Measurements from ENCODE around the gene TSPAN4.
A peak's percentile ranks its signal among the peaks of the same experiment; 100 is the strongest.

TSPAN4 gene

DNA sequence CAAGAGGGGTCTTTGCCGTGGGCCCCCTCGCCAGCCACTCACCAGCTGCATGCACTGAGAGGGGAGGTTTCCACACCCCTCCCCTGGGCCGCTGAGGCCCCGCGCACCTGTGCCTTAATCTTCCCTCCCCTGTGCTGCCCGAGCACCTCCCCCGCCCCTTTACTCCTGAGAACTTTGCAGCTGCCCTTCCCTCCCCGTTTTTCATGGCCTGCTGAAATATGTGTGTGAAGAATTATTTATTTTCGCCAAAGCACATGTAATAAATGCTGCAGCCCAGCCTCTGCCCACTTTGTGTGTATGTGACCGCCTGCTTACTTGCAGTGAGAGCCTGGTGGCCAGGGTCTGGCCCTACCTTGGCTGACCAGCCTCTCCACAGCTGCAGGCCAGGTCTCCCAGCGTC, 17.7 kb upstream of the TSPAN4 start:
- no peak for DNase-seq

DNA sequence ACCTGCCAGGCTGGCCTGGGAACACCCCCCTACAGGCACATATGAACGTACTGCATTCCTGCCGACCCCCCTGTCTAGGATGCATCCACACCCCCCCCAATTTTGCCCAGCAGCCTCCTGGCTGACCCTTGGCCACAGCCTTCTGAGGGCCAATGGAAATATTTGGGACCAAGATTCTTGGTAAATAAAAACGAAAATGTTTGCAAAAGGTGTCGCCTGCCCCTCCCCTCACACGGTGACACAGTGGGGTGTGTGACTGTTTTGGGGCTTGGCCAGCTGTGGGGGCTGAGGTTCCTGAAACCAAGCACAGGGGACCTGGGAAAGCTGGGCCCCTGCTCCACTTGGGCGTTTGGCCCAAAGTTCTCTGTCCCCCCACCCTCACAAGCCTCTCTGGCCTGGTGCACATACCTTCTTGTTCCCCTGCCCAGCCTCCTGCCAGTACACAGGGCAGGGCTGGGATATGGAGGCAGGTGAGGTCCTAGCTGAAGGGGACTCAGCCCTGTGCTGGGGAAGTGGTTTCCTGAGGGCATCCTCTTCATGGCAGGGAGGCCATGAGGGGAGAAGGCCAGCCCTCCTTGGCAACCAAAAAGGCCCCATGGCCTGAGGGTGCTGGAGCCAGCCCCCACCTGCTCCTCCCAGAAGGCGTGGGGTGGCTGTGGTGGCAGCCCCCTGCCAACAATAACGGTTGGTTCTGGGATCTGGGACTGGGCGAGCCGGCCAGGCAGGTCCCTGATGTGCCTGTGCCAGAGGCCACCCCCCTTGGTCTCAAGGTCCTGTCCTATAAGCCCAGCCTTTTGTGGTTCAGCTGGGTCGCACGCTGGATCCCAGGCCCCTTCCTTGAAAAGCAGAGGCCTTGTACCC, 17.1 kb upstream of the TSPAN4 start:
- no peak for DNase-seq

DNA sequence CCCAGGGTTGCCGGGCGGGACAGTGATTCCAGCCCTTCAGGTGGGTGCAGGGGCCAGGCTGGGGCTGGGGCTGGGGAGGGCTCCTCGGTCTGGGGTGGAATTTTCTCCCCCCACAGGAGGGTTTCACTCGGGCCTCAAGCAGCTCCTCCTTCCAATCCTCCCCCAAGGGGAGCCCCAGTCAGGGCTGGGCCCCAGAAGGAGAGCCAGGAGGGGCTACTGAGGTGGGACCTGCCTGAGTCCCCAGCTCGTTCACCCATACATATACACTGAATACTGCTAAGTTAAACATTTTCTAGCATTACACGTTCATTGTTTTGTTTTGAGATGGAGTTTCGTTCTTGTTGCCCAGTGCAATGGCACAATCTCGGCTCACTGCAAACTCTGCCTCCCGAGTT, 16.4 kb upstream of the TSPAN4 start:
- DNase-seq, result no peak

DNA sequence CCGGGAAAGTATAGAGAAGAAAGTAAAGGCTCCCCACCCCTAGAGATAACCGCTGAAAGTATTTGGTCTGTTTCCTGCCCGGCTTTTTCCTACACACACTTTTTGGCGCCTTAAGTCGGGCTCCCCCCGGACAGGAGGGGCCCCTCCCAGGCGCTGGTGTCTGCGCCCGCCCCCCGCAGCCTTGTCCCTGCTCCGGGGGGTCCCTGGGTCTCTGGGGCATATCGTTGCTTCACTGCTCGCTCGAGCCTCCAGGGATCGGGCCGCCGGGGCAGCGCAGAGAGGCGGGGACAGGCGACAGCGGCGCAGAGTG, 15.9 kb upstream of the TSPAN4 start:
- no peak for DNase-seq

DNA sequence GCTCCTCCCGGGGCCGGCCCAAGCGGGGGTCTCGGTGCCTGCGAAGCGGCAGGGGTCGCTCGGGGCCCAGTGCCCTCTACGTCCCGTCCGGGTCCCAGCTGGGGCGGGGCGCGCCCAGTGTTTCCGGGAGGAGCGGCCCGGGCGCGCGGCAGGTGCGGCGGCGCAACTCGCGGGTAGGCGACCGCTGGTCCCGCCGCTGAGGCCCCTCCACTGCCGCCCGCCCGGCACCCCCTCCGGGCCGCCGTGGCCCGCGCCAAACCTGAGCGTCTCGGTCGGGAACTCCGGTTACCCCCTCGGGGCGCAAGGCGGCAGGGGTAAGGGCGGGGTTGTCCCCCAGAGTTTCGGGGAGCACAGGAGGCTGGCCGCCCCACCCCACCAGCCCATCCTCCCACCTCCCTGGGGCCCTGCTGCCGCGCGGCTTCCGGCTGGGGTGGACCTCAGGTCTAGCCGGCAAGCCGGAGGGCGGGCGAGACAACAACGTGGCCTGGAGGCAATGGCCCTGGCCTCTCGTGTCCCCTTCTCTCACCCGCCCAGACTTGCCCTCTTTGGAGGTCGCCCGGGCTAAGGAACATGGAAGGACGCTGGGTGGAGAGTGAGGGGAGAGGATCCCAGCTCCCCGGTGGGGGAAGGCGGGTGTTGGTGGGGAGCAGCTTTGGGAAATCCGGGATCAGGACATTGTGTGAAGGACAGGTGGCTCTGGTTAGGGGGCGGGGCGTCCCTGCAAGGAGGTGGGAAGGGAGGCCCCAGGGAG, 15.3 kb upstream of the TSPAN4 start:
- no peak for DNase-seq

DNA sequence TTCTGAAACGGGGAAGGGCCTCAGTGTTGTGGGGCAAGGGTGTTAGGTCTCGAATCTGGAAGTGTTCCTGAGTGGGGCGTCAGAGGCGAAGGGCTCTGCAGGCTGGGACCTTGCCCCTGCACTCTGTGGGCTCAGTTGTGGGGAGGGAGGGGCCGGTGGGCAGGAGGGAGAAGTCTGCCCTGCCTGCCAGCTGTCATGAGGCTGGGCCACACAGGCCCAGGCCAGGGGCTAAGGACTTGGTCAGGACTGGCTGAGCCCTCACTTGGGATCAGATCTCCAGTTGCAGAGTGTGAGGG, 14.8 kb upstream of the TSPAN4 start, which contains the start of gene CRACR2B:
TSS of gene CRACR2B (plus strand) at position 23 of the 296 bp plus-strand sequence. CDS start 689 bp downstream, outside the sequence.
- no peak for DNase-seq

DNA sequence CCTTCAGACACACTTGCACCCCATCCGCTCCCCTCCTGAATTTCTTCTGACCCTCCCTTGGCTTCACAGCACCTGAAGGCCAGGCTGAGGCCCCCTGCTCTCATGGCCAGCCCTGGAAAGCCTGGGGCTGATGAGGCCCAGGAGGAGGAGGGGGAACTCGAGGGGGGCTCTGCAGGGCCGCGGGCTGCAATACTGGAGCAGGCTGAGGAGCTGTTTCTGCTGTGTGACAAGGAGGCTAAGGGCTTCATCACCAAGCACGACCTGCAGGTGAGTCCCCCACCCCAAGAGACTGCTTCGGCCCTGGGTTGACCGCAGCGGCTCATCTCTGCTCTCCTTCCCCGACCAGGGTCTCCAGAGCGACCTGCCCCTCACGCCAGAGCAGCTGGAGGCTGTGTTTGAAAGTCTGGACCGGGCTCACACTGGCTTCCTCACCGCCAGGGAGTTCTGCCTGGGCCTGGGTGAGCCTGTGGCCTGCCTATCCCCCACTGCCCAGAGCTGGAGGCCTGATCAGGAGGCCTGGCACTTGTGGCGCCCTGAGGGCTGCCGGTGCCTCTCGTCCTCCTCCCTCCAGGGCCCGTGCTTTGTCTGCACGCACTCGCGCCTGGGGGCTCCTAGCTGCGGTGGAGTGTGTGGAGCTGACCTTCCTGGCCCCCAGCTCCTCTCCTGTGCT, 14.0 kb upstream of the TSPAN4 start:
- no peak for DNase-seq

DNA sequence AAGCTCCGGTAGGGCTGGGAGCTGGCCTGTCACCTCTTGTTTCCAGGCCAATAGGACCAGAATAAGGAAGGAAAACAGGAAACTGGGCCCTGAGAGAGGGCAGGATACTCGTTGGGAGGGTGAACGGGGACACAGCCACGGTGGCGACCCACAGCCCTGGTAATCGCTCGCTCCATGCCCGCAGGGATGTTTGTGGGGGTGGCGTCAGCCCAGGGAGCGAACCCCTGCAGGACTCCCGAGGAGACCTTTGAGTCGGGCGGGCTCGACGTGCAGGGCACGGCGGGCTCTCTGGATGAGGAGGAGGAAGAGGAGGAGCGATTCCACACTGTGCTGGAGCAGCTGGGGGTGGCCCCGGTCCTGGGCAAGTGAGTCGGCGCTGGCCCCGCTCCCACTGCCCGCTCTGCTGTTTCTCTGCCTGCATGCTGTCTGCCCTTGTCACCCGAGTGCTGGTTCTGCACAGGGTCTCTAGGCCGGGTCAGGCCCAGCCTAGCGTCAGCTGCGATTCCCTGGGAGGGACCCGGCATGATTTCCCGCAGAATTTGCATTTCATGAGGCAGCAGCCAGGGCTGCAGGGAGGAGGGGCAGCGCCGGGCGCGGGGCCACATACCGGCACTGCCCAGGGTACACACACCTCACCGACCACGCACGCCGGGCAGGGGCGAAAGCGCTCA, 13.3 kb upstream of the TSPAN4 start:
- no peak for DNase-seq

DNA sequence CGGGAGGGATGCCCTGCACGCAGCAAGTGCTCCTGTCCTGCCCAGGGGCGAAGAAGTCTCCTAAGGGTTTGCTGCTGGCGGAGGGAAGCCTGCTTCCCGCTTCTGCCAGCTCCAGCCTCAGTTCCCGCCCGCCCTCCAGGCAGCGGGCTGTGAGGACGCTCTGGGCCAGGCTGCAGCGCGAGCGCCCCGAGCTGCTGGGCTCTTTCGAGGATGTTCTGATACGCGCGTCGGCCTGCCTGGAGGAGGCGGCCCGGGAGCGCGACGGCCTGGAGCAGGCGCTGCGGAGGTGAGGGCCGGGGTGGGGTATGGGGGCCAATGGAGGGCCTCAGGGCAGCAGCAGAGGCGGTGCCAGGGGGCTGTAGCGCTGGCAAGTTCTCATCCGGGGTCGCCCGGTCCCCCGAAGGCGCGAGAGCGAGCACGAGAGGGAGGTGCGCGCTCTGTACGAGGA, 12.8 kb upstream of the TSPAN4 start:
- no peak for DNase-seq

DNA sequence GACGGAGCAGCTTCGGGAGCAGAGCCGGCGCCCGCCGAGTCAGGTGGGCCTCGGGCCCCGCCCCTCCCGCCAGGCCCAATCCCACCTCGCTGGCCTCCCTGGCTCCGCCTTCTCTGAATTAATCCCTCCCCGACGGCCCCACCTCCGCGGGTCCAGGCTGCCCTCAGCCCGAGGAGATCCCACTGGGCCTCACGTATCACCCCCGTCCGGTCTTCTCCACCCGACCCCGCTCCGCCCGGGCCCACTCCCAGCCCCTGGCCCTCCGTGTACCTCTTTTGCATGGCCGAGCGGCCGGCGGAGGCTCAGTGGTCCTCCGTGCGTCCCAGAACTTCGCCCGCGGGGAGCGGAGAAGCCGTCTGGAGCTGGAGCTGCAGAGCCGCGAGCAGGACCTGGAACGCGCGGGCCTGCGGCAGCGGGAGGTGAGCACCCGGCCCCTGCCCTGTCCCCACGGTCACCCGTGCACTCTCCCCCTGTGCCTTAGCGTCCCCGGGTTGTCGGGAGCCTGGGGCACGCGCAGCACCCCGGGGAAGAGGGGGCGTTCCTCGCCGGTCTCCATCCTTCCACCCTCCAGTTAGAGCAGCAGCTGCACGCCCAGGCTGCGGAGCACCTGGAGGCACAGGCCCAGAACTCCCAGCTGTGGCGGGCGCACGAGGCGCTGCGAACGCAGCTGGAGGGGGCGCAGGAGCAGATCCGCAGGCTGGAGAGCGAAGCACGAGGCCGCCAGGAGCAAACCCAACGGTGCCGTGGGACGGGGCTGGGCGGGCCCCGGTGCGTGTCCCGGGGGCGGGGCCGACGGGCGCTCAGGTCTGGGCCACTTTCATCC, 12.1 kb upstream of the TSPAN4 start:
- DNase-seq, result peak; percentile 62

DNA sequence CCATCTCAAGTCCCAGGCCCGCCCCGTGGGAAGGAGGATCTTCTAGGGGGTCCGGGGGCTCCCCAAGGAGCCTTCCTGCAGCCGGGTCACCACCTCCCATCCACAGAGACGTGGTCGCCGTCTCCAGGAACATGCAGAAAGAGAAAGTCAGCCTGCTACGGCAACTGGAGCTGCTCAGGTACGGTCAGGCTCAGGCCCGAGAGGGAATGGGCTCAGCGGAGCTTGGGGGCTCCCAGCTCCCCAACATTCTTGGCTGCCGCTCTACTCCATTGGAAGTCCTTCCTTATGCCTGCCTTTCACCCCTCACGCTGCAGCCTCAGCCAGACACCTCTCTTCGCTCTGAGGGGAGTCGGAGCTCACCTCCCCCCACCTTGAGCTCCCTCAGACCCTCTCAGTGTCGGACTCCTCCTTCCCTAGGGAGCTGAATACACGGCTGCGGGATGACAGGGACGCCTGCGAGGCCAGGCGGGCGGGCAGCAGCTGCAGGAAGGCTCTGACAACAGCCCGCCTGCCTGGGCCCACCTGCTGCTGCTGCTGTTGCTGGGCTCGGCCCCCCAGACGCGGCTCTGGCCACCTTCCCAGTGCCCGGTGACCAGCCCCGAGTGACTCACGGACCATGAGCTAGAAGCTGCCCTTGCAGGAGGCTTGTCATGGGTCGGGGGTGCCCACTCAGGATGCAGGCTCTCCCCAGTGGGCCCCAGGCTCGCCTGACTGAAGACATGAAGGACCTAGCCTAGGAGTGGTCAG, 11.4 kb upstream of the TSPAN4 start:
- no peak for DNase-seq

DNA sequence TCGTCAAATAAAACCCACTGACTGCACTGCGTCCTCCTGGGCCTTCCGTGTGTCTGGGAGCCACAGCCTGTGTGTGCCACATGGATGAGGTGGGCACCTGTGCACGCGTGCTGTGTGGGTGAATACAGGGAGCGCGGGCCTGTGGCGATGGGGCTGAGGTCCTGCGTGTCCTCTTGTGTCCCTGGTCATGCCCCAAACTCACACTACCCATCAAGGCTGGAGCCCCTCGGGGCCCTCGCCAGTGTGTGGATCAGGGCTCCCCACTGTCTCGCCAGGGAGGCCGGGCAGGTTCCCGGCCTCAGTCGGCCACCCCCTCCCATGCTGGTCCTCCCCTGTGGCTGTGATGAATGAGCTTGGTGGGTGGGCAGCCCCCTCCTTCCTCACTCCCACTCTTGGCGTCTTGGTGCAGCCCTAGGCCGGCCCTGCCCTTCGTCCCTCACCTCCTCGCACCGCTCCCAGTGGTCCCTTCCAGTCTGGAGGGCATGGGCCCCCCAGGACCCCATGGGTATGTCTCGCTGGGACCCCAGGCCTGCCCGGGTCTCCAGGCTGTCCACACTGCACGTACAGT, 10.6 kb upstream of the TSPAN4 start:
- DNase-seq, result no peak

DNA sequence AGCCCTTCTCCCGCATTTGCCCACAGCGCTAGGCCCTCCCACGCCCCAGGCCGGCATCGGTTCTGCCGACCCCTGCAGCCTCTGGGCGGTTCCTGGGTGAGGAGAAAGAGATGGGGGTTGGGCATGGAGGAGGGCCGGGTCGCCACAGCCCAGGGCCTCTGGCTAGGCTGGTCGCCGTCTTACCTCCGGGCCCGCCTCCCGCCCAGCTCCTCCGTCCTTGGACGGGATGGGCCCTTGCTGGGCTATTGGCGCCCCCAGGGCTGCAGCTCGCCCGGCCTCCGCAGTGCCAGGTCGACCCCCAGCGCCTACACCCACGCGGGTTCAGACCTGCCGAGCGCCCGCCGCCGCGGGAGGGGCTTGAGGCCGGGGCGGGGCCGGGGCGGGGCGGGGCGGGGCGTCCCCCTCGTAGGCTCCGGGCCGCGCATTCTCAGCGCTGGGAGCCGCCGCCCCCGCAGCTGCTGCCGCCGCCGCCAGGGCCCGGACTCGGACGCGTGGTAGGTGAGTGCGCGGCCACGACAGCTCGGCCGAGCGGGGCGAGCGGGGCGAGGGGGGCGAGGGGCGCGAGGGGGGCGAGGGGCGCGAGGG, 10.0 kb upstream of the TSPAN4 start, which contains the start of gene CD151:
TSS of gene CD151 (plus strand) at position 424 of the 585 bp plus-strand sequence. CDS start 3,118 bp downstream, outside the sequence.
- DNase-seq, result peak; percentile 36

DNA sequence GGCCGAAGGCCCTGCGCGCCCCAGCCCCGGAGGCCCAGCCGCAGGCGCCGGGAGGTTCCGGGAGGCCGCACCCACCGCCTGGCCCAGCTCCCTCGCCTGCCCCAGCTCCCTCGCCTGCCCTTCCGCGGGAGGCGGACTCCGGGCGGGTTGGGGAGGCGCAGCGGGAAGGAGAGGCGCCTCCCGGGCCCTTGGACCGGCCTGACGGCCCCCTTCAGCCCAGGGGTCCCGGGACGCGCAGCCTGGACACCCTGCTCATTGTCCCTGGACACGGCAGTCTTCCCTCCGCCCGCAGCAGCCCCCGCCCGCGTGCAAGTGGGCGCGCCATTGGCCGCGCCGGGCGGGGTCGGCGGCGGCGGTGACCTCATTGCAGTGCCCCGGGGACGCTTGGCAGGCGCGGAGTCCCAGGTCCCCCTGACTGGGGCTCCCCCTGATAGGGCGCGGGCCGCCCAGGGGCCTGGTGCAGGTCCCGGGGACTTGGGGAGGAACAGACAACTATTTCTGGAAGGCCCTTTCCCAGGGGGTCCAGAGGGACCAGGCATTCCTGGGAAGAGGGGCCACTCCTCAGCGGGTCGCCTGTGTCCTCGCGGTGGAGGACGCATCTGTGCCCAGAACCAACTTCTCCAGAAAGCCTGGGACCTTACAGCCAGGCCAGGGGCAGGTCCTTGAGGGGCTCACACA, 9.4 kb upstream of the TSPAN4 start:
- no peak for DNase-seq

DNA sequence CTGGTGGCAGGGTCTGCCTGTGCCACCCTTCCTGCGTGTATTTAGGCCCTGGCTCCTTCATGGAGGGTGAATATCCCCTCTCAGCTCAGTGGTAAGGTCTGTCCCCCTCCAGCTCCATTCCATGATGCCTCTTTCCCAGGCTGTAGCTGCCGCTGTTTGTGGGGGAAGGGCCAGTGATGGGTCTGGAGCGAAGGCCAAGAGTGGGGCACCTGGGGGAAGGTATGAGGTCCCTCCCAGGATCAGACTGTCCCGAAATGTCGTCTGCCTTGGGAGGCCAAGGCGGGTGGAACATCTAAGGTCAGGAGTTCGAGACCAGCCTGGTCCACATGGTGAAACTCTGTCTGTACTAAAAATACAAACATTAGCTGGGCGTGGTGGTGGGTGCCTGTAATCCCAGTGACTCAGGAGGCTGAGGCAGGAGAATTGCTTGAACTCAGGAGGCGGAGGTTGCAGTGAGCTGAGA, 8.8 kb upstream of the TSPAN4 start:
- DNase-seq, result no peak

DNA sequence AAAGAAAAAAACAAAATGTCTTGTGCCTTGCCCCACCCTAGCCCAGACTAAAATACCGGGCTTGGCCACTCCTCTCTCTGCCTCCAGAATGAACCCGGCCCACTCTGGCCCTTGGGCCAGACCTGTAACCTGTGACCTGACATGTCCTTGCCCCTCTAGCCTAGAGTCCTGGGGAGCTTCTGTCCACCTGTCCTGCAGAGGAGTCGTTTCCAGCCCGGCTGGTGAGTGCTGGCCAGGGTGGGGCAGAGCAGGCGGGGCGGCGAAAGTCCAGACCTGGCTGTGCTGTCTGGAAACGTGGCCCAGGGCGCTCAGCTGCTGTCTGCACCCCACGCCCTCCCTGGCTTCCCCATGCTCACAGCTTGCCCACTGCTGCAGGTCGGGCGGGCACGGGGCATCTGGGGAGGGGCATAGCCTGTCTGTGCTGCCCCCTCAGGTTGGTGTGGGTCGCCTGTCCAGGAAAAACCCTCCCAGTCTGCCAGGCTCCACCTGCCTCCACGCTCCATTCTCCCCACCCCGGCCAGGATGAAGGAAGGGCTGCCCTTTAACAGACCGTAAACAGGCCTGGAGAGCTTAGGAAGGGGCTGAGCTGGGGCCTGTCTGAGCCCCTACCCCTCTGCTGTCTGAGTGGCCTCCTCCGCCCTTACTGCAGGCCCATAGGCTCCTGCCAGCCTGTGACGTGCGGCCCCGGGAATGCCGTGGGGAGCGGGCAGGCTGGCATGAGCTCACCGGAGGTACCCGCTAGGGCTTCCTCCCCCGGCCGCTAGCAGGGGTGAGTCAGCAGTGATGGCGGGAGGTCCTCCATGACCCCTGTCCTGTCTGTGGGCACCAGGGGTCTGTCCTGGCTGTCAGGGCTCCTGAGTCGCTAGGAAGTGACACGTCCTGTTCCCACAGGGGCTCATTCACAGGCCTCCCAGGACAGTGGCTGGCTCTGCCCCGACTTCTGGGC, 8.0 kb upstream of the TSPAN4 start:
- DNase-seq, result peak; percentile 42

DNA sequence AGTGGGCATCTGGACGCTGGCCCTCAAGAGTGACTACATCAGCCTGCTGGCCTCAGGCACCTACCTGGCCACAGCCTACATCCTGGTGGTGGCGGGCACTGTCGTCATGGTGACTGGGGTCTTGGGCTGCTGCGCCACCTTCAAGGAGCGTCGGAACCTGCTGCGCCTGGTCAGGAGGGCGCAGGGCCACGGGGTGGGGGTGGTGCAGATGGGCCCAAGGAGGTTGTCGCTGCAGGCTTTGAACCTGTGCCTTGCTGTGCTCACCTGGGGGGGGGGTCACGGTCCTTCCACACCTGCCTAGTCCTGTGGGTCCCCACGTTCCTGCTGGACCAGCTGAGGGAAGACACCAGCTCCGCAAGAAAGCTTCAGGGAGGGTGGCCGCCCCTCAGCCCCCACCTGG, 6.4 kb upstream of the TSPAN4 start:
- no peak for DNase-seq

DNA sequence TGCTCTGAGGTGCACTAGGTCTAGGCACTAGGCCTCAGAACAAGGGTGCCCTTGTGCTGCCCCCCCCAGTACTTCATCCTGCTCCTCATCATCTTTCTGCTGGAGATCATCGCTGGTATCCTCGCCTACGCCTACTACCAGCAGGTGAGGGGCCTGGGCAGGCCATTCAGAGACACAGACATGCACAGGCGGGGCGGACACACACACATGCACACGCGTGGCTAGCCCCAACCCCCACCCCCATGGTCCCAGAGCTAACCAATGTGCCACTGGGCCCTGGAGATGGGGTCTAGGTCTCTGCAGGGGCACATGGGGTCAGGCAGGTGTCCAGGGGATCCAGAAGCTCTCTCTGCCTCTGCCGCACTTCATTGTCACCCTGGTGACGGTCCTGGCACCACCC, 6.0 kb upstream of the TSPAN4 start:
- no peak for DNase-seq

Data from CD4-positive, alpha-beta T cell treated with Interferon gamma for 1 hour (primary cell).